ENCODE data around the gene MLXIPL.
"Not testable (repeated sequence)": the region's sequence is repeated elsewhere in the genome, so short reads cannot be mapped to it uniquely, and the experiment has no call there.

Gene MLXIPL

GRCh38 chr7:73646785-73647724 is 22.7 kb upstream of the MLXIPL start:
- in situ Hi-C loops (cut with MboI; ENCODE audit: low sequenced_read_pairs) = no loop called here

- in situ Hi-C loops (cut with MboI; ENCODE audit: low sequenced_read_pairs) = no loop called here
These were observed 21.4 kb upstream of the MLXIPL start for GRCh38 chr7:73645643-73646174.

- in situ Hi-C loops (cut with MboI; ENCODE audit: low sequenced_read_pairs) = no loop called here
These were observed 20.5 kb upstream of the MLXIPL start for GRCh38 chr7:73644688-73645286.

GRCh38 chr7:73642834-73643233 is 18.5 kb upstream of the MLXIPL start:
- in situ Hi-C loops (cut with MboI; ENCODE audit: low sequenced_read_pairs) = no loop called here

- in situ Hi-C loops (cut with MboI; ENCODE audit: low sequenced_read_pairs) = no loop called here
These were observed 14.6 kb upstream of the MLXIPL start for GRCh38 chr7:73638911-73639310.

- in situ Hi-C loops (cut with MboI; ENCODE audit: low sequenced_read_pairs) = no loop called here
These were observed 11.3 kb upstream of the MLXIPL start for GRCh38 chr7:73635428-73636200.

GRCh38 chr7:73633844-73634243 is 9.5 kb upstream of the MLXIPL start:
- in situ Hi-C loops (cut with MboI; ENCODE audit: low sequenced_read_pairs) = no loop called here

- in situ Hi-C loops (cut with MboI; ENCODE audit: low sequenced_read_pairs) = no loop called here
These were observed 9.0 kb upstream of the MLXIPL start for GRCh38 chr7:73633323-73633722.

- in situ Hi-C loops (cut with MboI; ENCODE audit: low sequenced_read_pairs) = no loop called here
These were observed 7.2 kb upstream of the MLXIPL start for GRCh38 chr7:73631558-73631957.

GRCh38 chr7:73628504-73628903 is 4.2 kb upstream of the MLXIPL start:
- in situ Hi-C loops (cut with MboI; ENCODE audit: low sequenced_read_pairs) = no loop called here

- in situ Hi-C loops (cut with MboI; ENCODE audit: low sequenced_read_pairs) = no loop called here
These were observed 2.5 kb upstream of the MLXIPL start for GRCh38 chr7:73626814-73627213.

- in situ Hi-C loops (cut with MboI; ENCODE audit: low sequenced_read_pairs) = no loop called here
These were observed 954 bp upstream of the MLXIPL start for GRCh38 chr7:73625276-73625675.

- in situ Hi-C loops (cut with MboI; ENCODE audit: low sequenced_read_pairs) = no loop called here
These were observed 313 bp upstream of the MLXIPL start for GRCh38 chr7:73624669-73625001.

GRCh38 chr7:73622909-73623797 is 1.2 kb downstream of the MLXIPL start:
- in situ Hi-C loops (cut with MboI; ENCODE audit: low sequenced_read_pairs) = no loop called here

GRCh38 chr7:73622527-73622908 is 1.8 kb downstream of the MLXIPL start:
- in situ Hi-C loops (cut with MboI; ENCODE audit: low sequenced_read_pairs) = no loop called here

- in situ Hi-C loops (cut with MboI; ENCODE audit: low sequenced_read_pairs) = no loop called here
These were observed 2.9 kb downstream of the MLXIPL start for GRCh38 chr7:73621168-73622063.

GRCh38 chr7:73619394-73619793 is 4.9 kb downstream of the MLXIPL start:
- in situ Hi-C loops (cut with MboI; ENCODE audit: low sequenced_read_pairs) = not testable (repeated sequence)

GRCh38 chr7:73618538-73618937 is 5.8 kb downstream of the MLXIPL start:
- in situ Hi-C loops (cut with MboI; ENCODE audit: low sequenced_read_pairs) = no loop called here

- in situ Hi-C loops (cut with MboI; ENCODE audit: low sequenced_read_pairs) = not testable (repeated sequence)
These were observed 6.8 kb downstream of the MLXIPL start for GRCh38 chr7:73617520-73617919.
